PC-3 (cell line): Measurements from ENCODE around the gene GABRG3. TPM values are rescaled to one million over a fixed set of nuclear protein-coding genes. Genes with fewer than 3 reads are reported as not detected.

ENCODE experiments used
- ATAC-seq: fragments of 200-7000 bp; cut with Tn5 transposase; 2 replicates; pipeline ENCODE4 v1.9.1; 2020; ENCODE audit warnings: mild to moderate bottlenecking, moderate library complexity
- BruUV-seq: library from RNA; stranded (reverse); fragments of 400-500 nt; replicated peaks from 2 replicates; lab custom pipeline; 2021; lab: Mats Ljungman, UMichigan
- CTCF ChIA-PET: fragments of 300-600 bp; sonication (Branson Sonifier 250); formaldehyde crosslinking; loops from one replicate; lab custom pipeline; 2022; ENCODE audit warnings: antibody characterized with exemption; lab: Charles Lee
- POLR2A ChIA-PET: fragments of 300-600 bp; sonication (Branson Sonifier 250); formaldehyde crosslinking; loops from one replicate; lab custom pipeline; 2022; ENCODE audit warnings: antibody characterized with exemption; ENCODE audit not compliant: unreplicated experiment; lab: Charles Lee
- DNase-seq: peaks from one replicate; pipeline ENCODE4 v3.0.0-alpha.2; 2015
- H2AFZ ChIP-seq: fragments of 300-600 bp; sonication (generic); 2 replicates; pipeline ENCODE4 v1.6.0; 2016; ENCODE audit warnings: antibody characterized with exemption, low read length
- H3F3A ChIP-seq: fragments of 300-600 bp; sonication (generic); one replicate; pipeline ENCODE4 v1.6.0; 2017; ENCODE audit warnings: antibody characterized with exemption, low read length, control low read depth, mild to moderate bottlenecking; ENCODE audit not compliant: unreplicated experiment
- H3K27ac ChIP-seq: fragments of 300-600 bp; sonication (generic); 2 replicates; pipeline ENCODE4 v1.5.1; 2016; ENCODE audit warnings: mild to moderate bottlenecking, low read length
- H3K27me3 ChIP-seq: fragments of 300-600 bp; sonication (generic); 2 replicates; pipeline ENCODE4 v1.6.1; 2016; ENCODE audit warnings: low read length, mixed read lengths
- H3K36me3 ChIP-seq: fragments of 300-600 bp; sonication (generic); 2 replicates; pipeline ENCODE4 v1.6.1; 2016; ENCODE audit warnings: low read depth, mixed run types, low read length, mixed read lengths
- H3K4me1 ChIP-seq: fragments of 300-600 bp; sonication (generic); 2 replicates; pipeline ENCODE4 v1.5.1; 2016; ENCODE audit warnings: low read length; ENCODE audit not compliant: insufficient read depth
- H3K4me2 ChIP-seq: fragments of 300-600 bp; sonication (generic); 2 replicates; pipeline ENCODE4 v1.6.0; 2016; ENCODE audit warnings: low read length
- H3K4me3 ChIP-seq: fragments of 300-600 bp; sonication (generic); 2 replicates; pipeline ENCODE4 v1.5.1; 2016; ENCODE audit warnings: mild to moderate bottlenecking, low read length, mixed read lengths
- H3K79me2 ChIP-seq: fragments of 300-600 bp; sonication (generic); 2 replicates; pipeline ENCODE4 v1.6.1; 2017; ENCODE audit warnings: low read length, mixed read lengths
- H3K9ac ChIP-seq: fragments of 300-600 bp; sonication (generic); 2 replicates; pipeline ENCODE4 v1.6.0; 2016; ENCODE audit warnings: mild to moderate bottlenecking, low read length
- H3K9me2 ChIP-seq: fragments of 300-600 bp; sonication (generic); replicated peaks from 2 replicates; pipeline ENCODE4 v1.6.1; 2016; ENCODE audit warnings: mixed run types, low read length, mixed read lengths
- H3K9me3 ChIP-seq: fragments of 300-600 bp; sonication (generic); 2 replicates; pipeline ENCODE4 v1.6.1; 2016; ENCODE audit warnings: low read length, mixed read lengths
- H4K20me1 ChIP-seq: fragments of 300-600 bp; sonication (generic); 2 replicates; pipeline ENCODE4 v1.6.1; 2016; ENCODE audit warnings: low read length, mixed read lengths
- CTCF ChIP-seq: fragments of 300-600 bp; sonication (generic); conservative IDR thresholded peaks from 2 replicates; pipeline ENCODE4 v1.5.1; 2017; ENCODE audit warnings: antibody characterized with exemption, low read depth, mild to moderate bottlenecking, low read length
- EZH2 ChIP-seq: fragments of 300-600 bp; sonication (generic); IDR thresholded peaks from one replicate; pipeline ENCODE4 v1.6.1; 2017; ENCODE audit warnings: antibody characterized with exemption, mild to moderate bottlenecking, low read length; ENCODE audit not compliant: unreplicated experiment
- EZH2phosphoT487 ChIP-seq: fragments of 300-600 bp; sonication (generic); IDR thresholded peaks from 2 replicates; pipeline ENCODE4 v1.6.1; 2018; ENCODE audit warnings: mild to moderate bottlenecking, antibody characterized with exemption, low read length, borderline replicate concordance
- intact Hi-C: fragments of 100-400 bp; cut with micrococcal nuclease; formaldehyde crosslinking; loops from 2 replicates; pipeline ENCODE4 v1.9.0; 2023
- total RNA-seq: library from RNA; depleted of rRNA; stranded (reverse); fragments of >200 nt; gene quantifications from 2 replicates; pipeline ENCODE4 v1.2.3, GENCODE V29; 2014

GABRG3 gene
- total RNA-seq, 1 experiment from 2014 or later = 0.11 TPM

DNA sequence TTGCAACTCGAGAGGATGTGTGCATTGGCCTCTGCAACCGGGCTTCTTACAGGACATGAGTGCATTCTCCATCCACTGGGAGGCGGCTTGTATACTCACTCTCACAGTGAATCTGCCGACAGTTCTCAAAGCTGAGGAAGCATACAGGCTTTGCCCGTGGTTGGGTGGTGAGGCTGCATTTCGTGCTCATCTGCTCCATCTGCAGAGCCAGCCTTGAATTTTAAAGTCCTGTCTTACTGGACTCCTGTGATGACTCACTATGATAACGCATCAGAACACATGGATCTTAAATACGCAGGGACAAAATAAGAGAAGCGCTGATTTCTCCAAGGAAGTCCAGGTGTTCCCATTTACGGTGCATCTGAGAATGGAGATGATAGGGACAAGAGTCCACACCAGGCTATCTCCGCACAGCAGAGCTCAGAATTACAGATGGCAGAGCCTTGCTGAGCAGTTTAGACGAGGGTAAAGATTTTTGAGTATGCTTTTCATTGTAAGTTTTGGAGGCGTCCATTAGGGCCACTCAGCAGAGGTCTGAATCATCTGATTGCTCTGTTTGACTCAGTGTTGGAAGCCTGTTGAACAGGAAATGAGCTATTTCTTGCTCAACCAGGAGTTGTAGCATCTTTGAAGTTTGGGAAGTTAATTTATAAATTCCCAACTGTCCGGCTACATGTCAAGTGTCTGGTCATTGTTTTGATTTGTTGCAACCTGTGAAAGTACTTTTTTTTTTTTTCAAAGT, 87.1 kb downstream of the GABRG3 start:
- Histone ChIP-seq H3K9me3 (no peaks in the 10 kb centered on the region), H3K4me2 (peak overlapping the region; percentile 75), H2AFZ (peak overlapping the region; percentile 53), H3K9ac (no peak overlapping the region; the same call in 1 of the 2 replicates), H3F3A (no peaks in the 10 kb centered on the region), H3K36me3 (no peaks in the 10 kb centered on the region), H3K27me3 (no peaks in the 10 kb centered on the region), H4K20me1 (no peaks in the 10 kb centered on the region), H3K4me1 (no peaks in the 10 kb centered on the region; the same call in 1 of the 2 replicates), H3K79me2 (no peaks in the 10 kb centered on the region), H3K4me3 (peak overlapping the region; percentile 45; the same call in 1 of the 2 replicates), H3K9me2 (no peaks in the 10 kb centered on the region), H3K27ac (peak overlapping the region; percentile 89)
- no peak for TF ChIP-seq EZH2phosphoT487
- TF ChIP-seq CTCF = no peak
- no peak for TF ChIP-seq EZH2
- no peak; the same call in 1 of the 2 replicates for ATAC-seq
- DNase-seq = peak; percentile 59
- no TSS peak for BruUV-seq
- intact Hi-C loops = no loop called here
- POLR2A ChIA-PET = no interaction called here
- CTCF ChIA-PET = no interaction called here

DNA sequence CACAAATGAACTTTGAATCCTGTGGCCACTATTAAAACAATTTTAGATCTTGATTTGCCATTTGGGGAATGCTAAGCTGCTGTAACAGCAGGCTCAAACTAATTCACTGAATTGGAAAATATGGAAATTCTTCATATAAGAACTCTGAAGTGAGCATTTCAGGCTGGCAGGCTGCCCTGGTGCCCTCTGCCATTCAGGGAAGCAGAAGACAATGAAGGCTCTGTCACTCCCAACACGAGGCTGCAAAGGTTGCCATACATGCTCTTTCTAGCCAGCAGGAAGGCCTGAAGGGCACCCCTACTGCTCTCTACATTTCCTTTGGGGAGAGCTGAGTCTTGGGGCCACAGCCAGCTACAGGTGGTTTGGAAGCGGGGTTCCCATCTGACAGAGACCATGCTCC, 88.0 kb downstream of the GABRG3 start:
- H2AFZ ChIP-seq = no peak overlapping the region
- H3K36me3 ChIP-seq = no peaks in the 10 kb centered on the region
- TF ChIP-seq EZH2phosphoT487 (no peak), CTCF (no peak), EZH2 (no peak)
- H3K9me2 ChIP-seq = no peaks in the 10 kb centered on the region
- H4K20me1 ChIP-seq = no peaks in the 10 kb centered on the region
- peak overlapping the region; percentile 89; the same call in 1 of the 2 replicates for H3K27ac ChIP-seq
- H3K79me2 ChIP-seq = no peaks in the 10 kb centered on the region
- no peaks in the 10 kb centered on the region for H3F3A ChIP-seq
- ChIA-PET CTCF (no interaction called here), POLR2A (no interaction called here)
- no peak overlapping the region for H3K4me2 ChIP-seq
- ATAC-seq (no peak), DNase-seq (no peak)
- H3K9me3 ChIP-seq = no peaks in the 10 kb centered on the region
- BruUV-seq = no TSS peak
- H3K4me1 ChIP-seq = no peaks in the 10 kb centered on the region; the same call in 1 of the 2 replicates
- no peaks in the 10 kb centered on the region for H3K27me3 ChIP-seq
- no peak overlapping the region for H3K4me3 ChIP-seq
- intact Hi-C loops = no loop called here
- H3K9ac ChIP-seq = no peak overlapping the region

DNA sequence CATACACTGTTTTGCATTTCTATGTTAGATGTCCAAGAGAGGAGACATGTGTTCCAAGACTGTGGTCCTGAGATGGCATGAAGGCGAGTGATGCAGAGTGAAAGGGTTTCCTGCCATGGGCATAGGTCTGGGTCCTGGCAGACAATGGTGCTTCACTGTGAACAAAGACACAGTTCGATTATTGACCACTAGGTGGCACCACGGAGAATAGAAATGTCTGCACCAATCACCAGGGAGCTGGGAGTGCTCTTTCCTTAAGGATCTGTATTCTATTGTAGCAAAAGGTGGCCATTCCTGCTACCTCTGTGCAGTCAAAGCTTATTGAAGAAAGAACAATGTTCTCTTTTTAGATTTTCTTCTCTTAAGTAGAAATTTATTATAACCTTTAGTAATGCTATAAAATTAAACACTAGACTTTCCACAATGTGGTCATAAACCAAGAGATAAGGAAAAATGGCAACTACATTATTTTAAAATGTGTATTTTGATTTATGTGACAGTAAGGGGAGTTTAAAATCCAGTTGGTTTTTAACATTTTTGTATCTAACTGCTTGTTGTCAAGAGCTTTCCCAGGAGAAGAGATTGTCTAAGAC, 88.7 kb downstream of the GABRG3 start:
- Histone ChIP-seq H3F3A (no peaks in the 10 kb centered on the region), H3K9ac (no peak overlapping the region), H3K79me2 (no peaks in the 10 kb centered on the region), H3K4me2 (no peak overlapping the region), H4K20me1 (no peaks in the 10 kb centered on the region), H2AFZ (no peak overlapping the region), H3K4me1 (no peaks in the 10 kb centered on the region; the same call in 1 of the 2 replicates), H3K9me2 (no peaks in the 10 kb centered on the region), H3K9me3 (no peaks in the 10 kb centered on the region), H3K36me3 (no peaks in the 10 kb centered on the region), H3K27me3 (no peaks in the 10 kb centered on the region), H3K27ac (no peak overlapping the region), H3K4me3 (no peak overlapping the region)
- no TSS peak for BruUV-seq
- no peak for ATAC-seq
- intact Hi-C loops = no loop called here
- peak; percentile 68 for TF ChIP-seq CTCF
- TF ChIP-seq EZH2 = no peak
- DNase-seq = peak; percentile 44
- CTCF ChIA-PET = no interaction called here
- POLR2A ChIA-PET = no interaction called here
